HepG2 (cell line): Measurements from ENCODE around the gene CAMTA1. TPM values are rescaled to one million over a fixed set of nuclear protein-coding genes. Genes with fewer than 3 reads are reported as not detected.

Experiments used
- BRD4 ChIP-seq: sonication (generic); formaldehyde crosslinking; IDR thresholded peaks from 2 replicates; pipeline ENCODE4 v1.4.0; 2020; ENCODE audit warnings: missing genetic modification reagents
- CBX5 ChIP-seq: sonication (generic); formaldehyde crosslinking; IDR thresholded peaks from 2 replicates; pipeline ENCODE4 v1.4.0; 2020; ENCODE audit warnings: missing genetic modification reagents, borderline replicate concordance
- CHD2 ChIP-seq: IDR thresholded peaks from 2 replicates; pipeline ENCODE4 v1.6.1; 2011; ENCODE audit warnings: low read depth, low read length, improper control_type of control experiment
- E2F2 ChIP-seq: sonication (generic); formaldehyde crosslinking; IDR thresholded peaks from 2 replicates; pipeline ENCODE4 v1.4.0; 2020; ENCODE audit warnings: missing genetic modification reagents, borderline replicate concordance
- GPBP1L1 ChIP-seq: sonication (generic); formaldehyde crosslinking; IDR thresholded peaks from 2 replicates; pipeline ENCODE4 v1.5.0; 2020; ENCODE audit warnings: mild to moderate bottlenecking, missing genetic modification reagents
- JDP2 ChIP-seq: sonication (generic); formaldehyde crosslinking; IDR thresholded peaks from 2 replicates; pipeline ENCODE4 v1.8.1; 2022; ENCODE audit warnings: missing genetic modification reagents, borderline replicate concordance
- LCORL ChIP-seq, 2 experiments: fragments of 450-650 bp in 1 of 2; sonication (generic) in 1 of 2; formaldehyde crosslinking in 1 of 2; IDR thresholded peaks; 2 replicates each; pipeline versions ENCODE4 v1.5.0 to v1.6.1; 2017 to 2020; ENCODE audit warnings: antibody characterized with exemption in 1 of 2, missing genetic modification reagents in 1 of 2
- MAFG ChIP-seq: sonication (generic); formaldehyde crosslinking; IDR thresholded peaks from 2 replicates; pipeline ENCODE4 v1.5.1; 2020; ENCODE audit warnings: mild to moderate bottlenecking, missing genetic modification reagents
- PCBP1 ChIP-seq: fragments of 200-400 bp; formaldehyde crosslinking; IDR thresholded peaks from 2 replicates; pipeline ENCODE4 v1.6.1; 2017; ENCODE audit warnings: mild to moderate bottlenecking, low read depth, low read length, borderline replicate concordance
- POLR2A ChIP-seq, 2 experiments: IDR thresholded peaks; 2 replicates each; pipeline ENCODE4 v1.6.1; 2011; ENCODE audit warnings: low read depth in 2 of 2, low read length in 2 of 2, mild to moderate bottlenecking in 1 of 2, moderate library complexity in 1 of 2; ENCODE audit not compliant: insufficient read depth in 1 of 2
- PRDM4 ChIP-seq: sonication (generic); formaldehyde crosslinking; IDR thresholded peaks from 2 replicates; pipeline ENCODE4 v1.9.0; 2021; ENCODE audit warnings: missing genetic modification reagents, borderline replicate concordance
- REXO4 ChIP-seq: sonication (generic); formaldehyde crosslinking; IDR thresholded peaks from 2 replicates; pipeline ENCODE4 v1.8.0; 2022; ENCODE audit warnings: missing genetic modification reagents, mild to moderate bottlenecking, borderline replicate concordance
- SMAD9 ChIP-seq: sonication (generic); formaldehyde crosslinking; IDR thresholded peaks from 2 replicates; pipeline ENCODE4 v1.5.1; 2020; ENCODE audit warnings: mild to moderate bottlenecking, missing genetic modification reagents
- TBX3 ChIP-seq: fragments of 450-650 bp; IDR thresholded peaks from 2 replicates; pipeline ENCODE4 v1.6.1; 2017; ENCODE audit warnings: antibody characterized with exemption, mild to moderate bottlenecking, inconsistent platforms, borderline replicate concordance
- ZNF12 ChIP-seq: sonication (generic); formaldehyde crosslinking; IDR thresholded peaks from 2 replicates; pipeline ENCODE4 v1.5.0; 2020; ENCODE audit warnings: missing genetic modification reagents
- ZNF296 ChIP-seq: sonication (generic); formaldehyde crosslinking; conservative IDR thresholded peaks from 2 replicates; pipeline ENCODE4 v1.5.0; 2020; ENCODE audit warnings: mild to moderate bottlenecking, missing genetic modification reagents
- ZNF326 ChIP-seq: sonication (generic); formaldehyde crosslinking; IDR thresholded peaks from 2 replicates; pipeline ENCODE4 v1.4.0; 2020; ENCODE audit warnings: missing genetic modification reagents, borderline replicate concordance
- ZNF383 ChIP-seq: sonication (generic); formaldehyde crosslinking; IDR thresholded peaks from 2 replicates; pipeline ENCODE4 v1.4.0; 2020; ENCODE audit warnings: missing genetic modification reagents, mild to moderate bottlenecking, borderline replicate concordance
- ZNF512B ChIP-seq: sonication (generic); formaldehyde crosslinking; IDR thresholded peaks from 2 replicates; pipeline ENCODE4 v1.5.1; 2020; ENCODE audit warnings: missing genetic modification reagents, mild to moderate bottlenecking, borderline replicate concordance
- ZNF672 ChIP-seq: sonication (generic); formaldehyde crosslinking; IDR thresholded peaks from 2 replicates; pipeline ENCODE4 v1.8.1; 2022; ENCODE audit warnings: missing genetic modification reagents
- ZNF784 ChIP-seq: sonication (generic); formaldehyde crosslinking; IDR thresholded peaks from 2 replicates; pipeline ENCODE4 v1.5.1; 2020; ENCODE audit warnings: missing genetic modification reagents, mild to moderate bottlenecking, borderline replicate concordance
- polyA plus RNA-seq, 8 experiments: library from polyadenylated mRNA; depleted of rRNA in 3 of 8; stranded (reverse) in 7 of 8; unstranded in 1 of 8; fragments of >200 nt; fragmentation: Illumina TruSeq in 4 of 8; extraction: Trizol in 4 of 8; gene quantifications; 2 replicates each; pipeline versions ENCODE4 v1.2.1 to v1.2.3, GENCODE V29; 2011 to 2016; ENCODE audit warnings: low read depth in 4 of 8, missing spikeins in 1 of 8, mixed read lengths in 1 of 8; ENCODE audit not compliant: insufficient read depth in 1 of 8
- total RNA-seq, 5 experiments: library from RNA; depleted of rRNA; stranded (reverse); fragments of >200 nt; fragmentation: Illumina TruSeq; extraction: Trizol; gene quantifications; 2 replicates each; pipeline ENCODE4 v1.2.3, GENCODE V29; 2016; ENCODE audit warnings: low read depth in 1 of 5

CAMTA1 gene
- total and polyA plus RNA-seq, 2 of the 13 experiments (the other 11 are each of a cell fraction or from before 2014, with no cell fraction given): 25.0 to 36.4 TPM

GRCh38 chr1:7680207-7680954, 895.1 kb downstream of the CAMTA1 start (continued):
- TF ChIP-seq REXO4 (CRISPR knock-in tag) (no peak), PRDM4 (CRISPR knock-in tag) (no peak), LCORL (IDR thresholded peaks at IDR 0.05) (no peak), LCORL (CRISPR knock-in tag; IDR thresholded peaks at IDR 0.05) (no peak; the same call in 1 of the 2 replicates), TBX3 (no peak), ZNF512B (CRISPR knock-in tag) (no peak; the same call in 1 of the 2 replicates), ZNF326 (no peak), ZNF784 (CRISPR knock-in tag) (no peak), ZNF296 (CRISPR knock-in tag) (no peak), ZNF383 (CRISPR knock-in tag) (no peak), CBX5 (CRISPR knock-in tag) (no peak), SMAD9 (CRISPR knock-in tag) (no peak), ZNF672 (CRISPR knock-in tag) (no peak; the same call in 1 of the 2 replicates), MAFG (CRISPR knock-in tag) (no peak), GPBP1L1 (CRISPR knock-in tag) (no peak), JDP2 (CRISPR knock-in tag) (no peak), PCBP1 (no peak), ZNF12 (CRISPR knock-in tag) (no peak), POLR2A (IDR thresholded peaks at IDR 0.05; ENCODE audit: insufficient read depth in 1 of 2, low read depth in 2 of 2, low read length in 2 of 2) (peak; percentile 38 to 56; a peak in 2 of 4 replicates), E2F2 (CRISPR knock-in tag) (no peak), CHD2 (no peak), BRD4 (CRISPR knock-in tag) (no peak; the same call in 1 of the 2 replicates)
